ENCODE measurements around the gene SOCS6.

- TF ChIP-seq POLR2A (IDR thresholded peaks at IDR 0.05) (no peak), POLR2AphosphoS5 (IDR thresholded peaks at IDR 0.05) (no peak)
- TF ChIP-seq, protein P1, sequence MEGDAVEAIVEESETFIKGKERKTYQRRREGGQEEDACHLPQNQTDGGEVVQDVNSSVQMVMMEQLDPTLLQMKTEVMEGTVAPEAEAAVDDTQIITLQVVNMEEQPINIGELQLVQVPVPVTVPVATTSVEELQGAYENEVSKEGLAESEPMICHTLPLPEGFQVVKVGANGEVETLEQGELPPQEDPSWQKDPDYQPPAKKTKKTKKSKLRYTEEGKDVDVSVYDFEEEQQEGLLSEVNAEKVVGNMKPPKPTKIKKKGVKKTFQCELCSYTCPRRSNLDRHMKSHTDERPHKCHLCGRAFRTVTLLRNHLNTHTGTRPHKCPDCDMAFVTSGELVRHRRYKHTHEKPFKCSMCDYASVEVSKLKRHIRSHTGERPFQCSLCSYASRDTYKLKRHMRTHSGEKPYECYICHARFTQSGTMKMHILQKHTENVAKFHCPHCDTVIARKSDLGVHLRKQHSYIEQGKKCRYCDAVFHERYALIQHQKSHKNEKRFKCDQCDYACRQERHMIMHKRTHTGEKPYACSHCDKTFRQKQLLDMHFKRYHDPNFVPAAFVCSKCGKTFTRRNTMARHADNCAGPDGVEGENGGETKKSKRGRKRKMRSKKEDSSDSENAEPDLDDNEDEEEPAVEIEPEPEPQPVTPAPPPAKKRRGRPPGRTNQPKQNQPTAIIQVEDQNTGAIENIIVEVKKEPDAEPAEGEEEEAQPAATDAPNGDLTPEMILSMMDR (IDR thresholded peaks at IDR 0.05): no peak
Observed at GRCh38 chr18:70271742-70272141, 17.1 kb upstream of the SOCS6 start.

Measured in breast epithelium (tissue), 3 donors.